HG03354 (cell line): Measurements from ENCODE around the gene MCF2L.

ENCODE experiments used
- ATAC-seq: cut with Tn5 transposase; IDR thresholded peaks from one replicate; pipeline ENCODE4 v1.9.1; 2021; ENCODE audit warnings: mild to moderate bottlenecking; ENCODE audit not compliant: unreplicated experiment, poor library complexity, severe bottlenecking

The MCF2L gene

DNA sequence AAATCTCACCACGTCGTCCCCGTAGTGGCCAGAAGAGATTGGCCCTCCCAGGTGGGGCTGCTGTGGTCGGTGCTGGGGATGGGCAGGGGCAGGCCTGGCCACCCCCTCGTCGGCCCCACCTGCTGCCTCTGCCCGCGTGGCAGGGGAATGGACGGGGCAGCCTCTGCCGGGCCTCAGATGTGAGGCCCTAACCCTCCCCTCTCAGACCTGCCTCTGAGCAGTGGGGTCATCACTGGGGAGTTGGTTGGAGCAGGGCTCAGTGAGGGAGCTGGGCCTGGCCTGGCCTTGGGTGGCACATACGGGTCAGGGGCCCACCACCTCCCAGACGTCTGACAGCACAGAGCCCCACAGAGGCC lies 41.5 kb downstream of the MCF2L start:
- no peak for ATAC-seq

GRCh38 chr13:113013303-113013702 lies 44.3 kb downstream of the MCF2L start:
- no peak for ATAC-seq

- no peak for ATAC-seq
These were observed 45.1 kb downstream of the MCF2L start for GRCh38 chr13:113013878-113014751.

GRCh38 chr13:113014752-113015745 lies 46.0 kb downstream of the MCF2L start:
- ATAC-seq, result no peak

DNA sequence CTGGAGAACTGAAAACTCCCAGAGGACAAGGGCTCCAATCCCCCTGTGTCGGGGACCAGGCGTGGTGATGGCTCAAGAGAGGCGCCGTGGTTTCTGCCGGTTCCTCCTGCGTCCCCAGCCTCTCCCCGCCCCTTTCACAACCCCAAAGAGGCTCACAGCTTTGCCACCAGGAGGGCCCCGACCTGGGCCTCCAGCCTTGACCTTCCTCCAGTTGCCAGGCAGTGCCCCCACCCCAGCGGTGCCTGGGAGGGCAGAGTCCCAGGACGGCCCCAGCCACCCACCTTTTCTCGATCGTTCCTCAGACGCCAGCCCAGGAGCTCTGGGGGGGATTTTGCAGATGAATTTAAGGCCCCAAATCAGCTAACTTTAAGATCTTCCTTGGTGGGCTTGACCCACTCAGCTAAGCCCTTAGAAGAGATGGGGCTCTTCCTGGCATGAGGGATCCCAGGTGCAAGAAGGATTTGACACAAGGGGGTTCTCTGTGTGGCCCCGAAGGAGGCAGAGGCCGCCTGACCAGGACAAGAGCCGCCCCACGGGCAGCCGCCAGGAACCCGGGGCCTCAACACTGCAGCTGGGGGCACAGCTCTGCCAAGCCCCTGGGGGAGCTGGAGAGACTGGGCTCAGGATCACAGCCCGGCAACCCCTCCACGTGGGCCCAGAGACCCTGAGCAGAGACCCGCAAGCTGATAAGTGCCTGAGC lies 47.0 kb downstream of the MCF2L start:
- no peak for ATAC-seq

- no peak for ATAC-seq
These were observed 47.7 kb downstream of the MCF2L start for GRCh38 chr13:113016526-113017295.

DNA sequence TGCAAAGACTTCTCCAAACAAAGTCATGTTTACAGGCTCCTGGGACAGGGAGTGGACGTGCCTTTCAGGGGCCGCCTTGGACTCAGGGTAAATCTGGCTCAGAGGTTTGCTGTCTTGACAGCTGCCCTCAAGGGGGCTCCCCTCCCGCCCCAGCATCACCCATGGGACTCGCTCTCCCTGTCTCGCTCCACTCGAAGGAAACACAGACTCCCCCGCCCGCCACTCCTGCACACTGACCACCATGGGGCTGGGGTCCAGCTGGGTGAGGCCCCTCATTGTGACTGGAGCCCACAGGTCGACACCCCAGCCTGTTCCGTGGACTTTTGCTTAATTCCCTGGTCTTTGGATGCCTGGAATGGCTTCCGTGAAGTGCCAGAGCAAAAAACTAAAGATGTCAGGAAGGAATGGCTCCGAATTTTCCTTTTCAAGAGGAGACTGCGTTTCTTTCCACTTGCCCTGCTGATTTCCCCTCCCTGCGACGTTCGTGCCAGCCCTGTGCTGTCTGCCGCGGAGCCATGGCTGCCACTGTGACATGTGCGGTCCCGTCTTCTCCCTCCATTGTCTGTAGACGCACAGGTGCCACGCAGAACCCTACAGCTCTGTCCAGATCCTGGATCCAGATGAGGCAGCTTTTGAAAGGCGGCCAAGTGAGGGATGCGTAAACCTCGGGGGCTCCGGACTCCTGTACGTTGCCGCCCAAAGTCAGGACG lies 48.6 kb downstream of the MCF2L start:
- no peak for ATAC-seq

GRCh38 chr13:113018676-113019465 lies 49.9 kb downstream of the MCF2L start:
- ATAC-seq, result no peak

GRCh38 chr13:113020323-113021080 lies 51.5 kb downstream of the MCF2L start:
- no peak for ATAC-seq

GRCh38 chr13:113021391-113021790 lies 52.4 kb downstream of the MCF2L start:
- no peak for ATAC-seq

DNA sequence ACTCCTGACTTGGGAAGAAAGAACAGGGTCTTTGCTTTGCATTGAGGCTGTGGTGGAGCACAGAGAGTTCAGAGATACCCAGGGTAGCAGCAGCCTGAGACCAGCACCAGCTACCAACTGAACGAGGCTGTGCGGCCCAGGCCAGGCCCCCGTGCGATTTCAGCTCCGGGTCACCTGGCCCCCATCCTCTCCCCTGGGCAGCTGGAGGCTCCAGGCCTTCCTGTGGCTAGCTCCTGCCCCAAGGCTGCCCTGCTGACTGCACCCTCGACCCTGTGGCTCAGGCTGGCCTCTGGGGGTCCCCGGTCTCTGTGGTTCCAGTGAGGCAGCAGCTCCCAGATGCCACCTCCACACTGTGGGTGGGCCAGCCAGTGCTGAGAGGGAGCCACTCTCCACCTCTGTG lies 52.8 kb downstream of the MCF2L start:
- no peak for ATAC-seq

- ATAC-seq, result no peak
These were observed 53.4 kb downstream of the MCF2L start for GRCh38 chr13:113022391-113022744.

- no peak for ATAC-seq
These were observed 53.9 kb downstream of the MCF2L start for GRCh38 chr13:113022745-113023574.

DNA sequence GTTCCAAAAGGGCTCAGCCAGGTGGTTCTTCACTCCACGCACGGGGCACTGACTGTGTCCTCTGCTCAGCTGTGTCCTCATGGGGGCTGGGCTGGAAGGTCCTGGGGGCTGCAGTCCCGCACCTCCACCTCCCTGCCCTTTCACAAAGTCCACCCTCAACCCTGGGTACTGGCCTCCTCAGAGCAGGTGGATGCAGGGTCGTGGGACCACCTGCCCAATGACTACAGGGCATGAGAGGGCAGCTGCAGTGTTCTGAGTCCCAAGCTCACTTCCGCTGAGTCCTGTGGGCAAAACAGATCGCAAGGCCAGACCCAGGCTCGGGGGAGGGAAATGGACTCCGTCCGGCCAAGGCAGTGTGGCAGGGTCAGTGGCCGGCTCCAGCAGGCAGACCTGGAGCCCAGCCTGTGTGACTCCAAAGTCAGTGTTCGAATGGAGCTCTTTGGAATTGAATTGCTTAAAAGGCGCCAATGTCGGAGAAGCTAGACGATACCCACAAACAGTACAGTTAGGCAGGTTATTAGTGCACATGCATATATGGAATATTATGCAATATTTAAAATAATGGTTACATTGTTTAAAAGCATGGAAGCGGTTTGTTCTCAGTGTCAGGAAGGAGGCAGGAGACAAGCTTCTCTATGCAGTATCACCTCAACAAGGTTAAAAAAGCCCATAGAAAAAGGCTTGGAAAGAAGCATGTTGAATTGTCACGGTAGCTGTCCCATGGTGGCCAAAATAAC lies 54.8 kb downstream of the MCF2L start:
- ATAC-seq, result no peak

- ATAC-seq, result no peak
These were observed 55.5 kb downstream of the MCF2L start for GRCh38 chr13:113024466-113024865.

DNA sequence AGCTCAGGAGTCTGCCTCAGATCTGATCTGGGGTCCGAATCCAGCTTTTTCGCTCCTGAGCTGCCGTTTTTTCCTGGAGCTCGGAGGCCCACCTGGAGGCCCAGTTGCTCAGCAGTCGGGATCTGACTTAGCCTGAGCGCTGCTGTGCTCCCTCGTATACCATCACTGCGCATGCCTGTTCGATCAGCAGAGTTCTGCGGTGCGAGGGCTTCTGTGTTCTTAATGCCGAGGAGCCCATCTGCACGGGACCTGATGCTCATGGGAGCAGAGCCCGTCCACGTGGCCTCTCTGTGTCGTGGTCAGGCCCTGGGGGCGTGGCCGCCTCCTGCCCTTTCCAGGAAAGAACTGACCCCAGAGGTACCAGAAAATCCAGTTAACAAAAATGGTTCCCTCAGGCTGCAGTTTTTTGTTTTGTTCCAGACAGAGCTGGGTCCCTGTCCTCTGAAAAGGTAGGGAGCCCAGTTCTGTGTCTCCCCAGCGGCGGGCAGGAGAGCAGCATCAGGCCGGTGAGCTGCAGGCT lies 57.4 kb downstream of the MCF2L start:
- no peak for ATAC-seq
